IPS-20b (cell line): ENCODE measurements around the gene IRAK1.

Source experiments
- H3K27ac ChIP-seq: one replicate; pipeline ENCODE4 v1.5.1; 2013; ENCODE audit warnings: low read length
- H3K27me3 ChIP-seq: 2 replicates; pipeline ENCODE4 v1.6.1; 2013; ENCODE audit warnings: mild to moderate bottlenecking, low read length, inconsistent platforms; ENCODE audit not compliant: insufficient read depth
- H3K36me3 ChIP-seq: 2 replicates; pipeline ENCODE4 v1.6.1; 2013; ENCODE audit warnings: low read depth, mild to moderate bottlenecking, inconsistent platforms, low read length, moderate library complexity; ENCODE audit not compliant: insufficient read depth
- H3K4me1 ChIP-seq: 2 replicates; pipeline ENCODE4 v1.6.1; 2013; ENCODE audit warnings: mild to moderate bottlenecking, control low read depth, inconsistent platforms, low read length, moderate library complexity; ENCODE audit not compliant: insufficient read depth
- H3K4me3 ChIP-seq: 2 replicates; pipeline ENCODE4 v1.5.1; 2013; ENCODE audit warnings: mild to moderate bottlenecking, low read length, inconsistent platforms
- H3K9ac ChIP-seq: 2 replicates; pipeline ENCODE4 v1.6.1; 2013; ENCODE audit warnings: low read depth, mild to moderate bottlenecking, inconsistent platforms, low read length, moderate library complexity
- H3K9me3 ChIP-seq: 2 replicates; pipeline ENCODE4 v1.6.1; 2013; ENCODE audit warnings: mild to moderate bottlenecking, low read depth, low read length, inconsistent platforms; ENCODE audit not compliant: insufficient read depth

The IRAK1 gene

GRCh38 chrX:154039577-154039976 is 19.9 kb upstream of the IRAK1 start:
- Histone ChIP-seq H3K27ac (no peak overlapping the region), H3K9me3 (no peaks in the 10 kb centered on the region), H3K9ac (no peak overlapping the region), H3K27me3 (no peaks in the 10 kb centered on the region), H3K4me1 (peaks cover 16% of the 10 kb centered on the region), H3K36me3 (no peaks in the 10 kb centered on the region; the same call in 1 of the 2 replicates), H3K4me3 (no peak overlapping the region)

GRCh38 chrX:154038656-154039055 is 19.0 kb upstream of the IRAK1 start:
- Histone ChIP-seq H3K27me3 (no peaks in the 10 kb centered on the region), H3K4me3 (no peak overlapping the region), H3K4me1 (peaks cover 16% of the 10 kb centered on the region), H3K27ac (no peak overlapping the region), H3K36me3 (no peaks in the 10 kb centered on the region; the same call in 1 of the 2 replicates), H3K9ac (no peak overlapping the region), H3K9me3 (no peaks in the 10 kb centered on the region)

GRCh38 chrX:154037754-154038153 is 18.1 kb upstream of the IRAK1 start:
- Histone ChIP-seq H3K9ac (no peak overlapping the region), H3K4me3 (no peak overlapping the region), H3K27me3 (no peaks in the 10 kb centered on the region), H3K27ac (no peak overlapping the region), H3K4me1 (peaks cover 23% of the 10 kb centered on the region), H3K9me3 (no peaks in the 10 kb centered on the region), H3K36me3 (no peaks in the 10 kb centered on the region; the same call in 1 of the 2 replicates)

GRCh38 chrX:154036513-154036912 is 16.8 kb upstream of the IRAK1 start:
- Histone ChIP-seq H3K27ac (no peak overlapping the region), H3K36me3 (peaks cover 7% of the 10 kb centered on the region), H3K4me1 (peaks cover 15% of the 10 kb centered on the region)

GRCh38 chrX:154033848-154034247 is 14.1 kb upstream of the IRAK1 start:
- peaks cover 32% of the 10 kb centered on the region for H3K36me3 ChIP-seq
- H3K9ac ChIP-seq: no peak overlapping the region

More at GRCh38 chrX:154036513-154036912, 16.8 kb upstream of the IRAK1 start:
- Histone ChIP-seq H3K4me3 (no peak overlapping the region; the same call in 1 of the 2 replicates), H3K27me3 (no peaks in the 10 kb centered on the region), H3K9ac (no peak overlapping the region), H3K9me3 (no peaks in the 10 kb centered on the region)

GRCh38 chrX:154032653-154033052 is 13.0 kb upstream of the IRAK1 start:
- peaks cover 44% of the 10 kb centered on the region for H3K36me3 ChIP-seq

More at GRCh38 chrX:154033848-154034247, 14.1 kb upstream of the IRAK1 start:
- Histone ChIP-seq H3K4me1 (peaks cover 11% of the 10 kb centered on the region; the same call in 1 of the 2 replicates), H3K27ac (no peak overlapping the region), H3K27me3 (no peaks in the 10 kb centered on the region), H3K9me3 (no peaks in the 10 kb centered on the region), H3K4me3 (no peak overlapping the region)

GRCh38 chrX:154032160-154032559 is 12.5 kb upstream of the IRAK1 start:
- H3K27me3 ChIP-seq: no peaks in the 10 kb centered on the region
- no peak overlapping the region for H3K9ac ChIP-seq
- no peak overlapping the region for H3K4me3 ChIP-seq
- H3K9me3 ChIP-seq: no peaks in the 10 kb centered on the region
- H3K4me1 ChIP-seq: peaks cover 11% of the 10 kb centered on the region; the same call in 1 of the 2 replicates
- no peak overlapping the region for H3K27ac ChIP-seq
- H3K36me3 ChIP-seq: peaks cover 46% of the 10 kb centered on the region

More at GRCh38 chrX:154032653-154033052, 13.0 kb upstream of the IRAK1 start:
- peaks cover 11% of the 10 kb centered on the region; the same call in 1 of the 2 replicates for H3K4me1 ChIP-seq
- H3K9me3 ChIP-seq: no peaks in the 10 kb centered on the region
- no peaks in the 10 kb centered on the region for H3K27me3 ChIP-seq
- no peak overlapping the region for H3K4me3 ChIP-seq
- peak overlapping the region; percentile 41; the same call in 1 of the 2 replicates for H3K9ac ChIP-seq
- H3K27ac ChIP-seq: no peak overlapping the region

- H3K4me3 ChIP-seq: no peak overlapping the region
- H3K27me3 ChIP-seq: no peaks in the 10 kb centered on the region
- H3K36me3 ChIP-seq: peaks cover 46% of the 10 kb centered on the region
- H3K4me1 ChIP-seq: peaks cover 11% of the 10 kb centered on the region; the same call in 1 of the 2 replicates
- H3K9me3 ChIP-seq: no peaks in the 10 kb centered on the region
- H3K9ac ChIP-seq: no peak overlapping the region
- no peak overlapping the region for H3K27ac ChIP-seq
These were observed 11.1 kb upstream of the IRAK1 start for GRCh38 chrX:154030715-154031305.

GRCh38 chrX:154030266-154030665 is 10.6 kb upstream of the IRAK1 start:
- Histone ChIP-seq H3K4me1 (peaks cover 11% of the 10 kb centered on the region; the same call in 1 of the 2 replicates), H3K4me3 (no peak overlapping the region), H3K36me3 (peaks cover 46% of the 10 kb centered on the region), H3K9me3 (no peaks in the 10 kb centered on the region), H3K9ac (no peak overlapping the region), H3K27ac (no peak overlapping the region), H3K27me3 (no peaks in the 10 kb centered on the region)

GRCh38 chrX:154029439-154029838 is 9.7 kb upstream of the IRAK1 start:
- Histone ChIP-seq H3K27me3 (no peaks in the 10 kb centered on the region), H3K9ac (no peak overlapping the region), H3K9me3 (no peaks in the 10 kb centered on the region), H3K4me3 (no peak overlapping the region), H3K36me3 (peaks cover 46% of the 10 kb centered on the region), H3K4me1 (peaks cover 7% of the 10 kb centered on the region; the same call in 1 of the 2 replicates), H3K27ac (no peak overlapping the region)

- H3K4me3 ChIP-seq: no peak overlapping the region
- no peak overlapping the region for H3K27ac ChIP-seq
- peaks cover 7% of the 10 kb centered on the region; the same call in 1 of the 2 replicates for H3K4me1 ChIP-seq
- peaks cover 46% of the 10 kb centered on the region for H3K36me3 ChIP-seq
- H3K9me3 ChIP-seq: no peaks in the 10 kb centered on the region
- H3K27me3 ChIP-seq: no peaks in the 10 kb centered on the region
- H3K9ac ChIP-seq: no peak overlapping the region
These were observed 8.9 kb upstream of the IRAK1 start for GRCh38 chrX:154028502-154029184.

GRCh38 chrX:154027986-154028385 is 8.3 kb upstream of the IRAK1 start:
- Histone ChIP-seq H3K4me3 (no peak overlapping the region), H3K27me3 (no peaks in the 10 kb centered on the region), H3K27ac (no peak overlapping the region), H3K9ac (no peak overlapping the region), H3K9me3 (no peaks in the 10 kb centered on the region), H3K4me1 (peaks cover 2% of the 10 kb centered on the region; the same call in 1 of the 2 replicates), H3K36me3 (peaks cover 46% of the 10 kb centered on the region)
